PC-3 (cell line): ENCODE data around the gene SLC48A1. TPM values are rescaled to one million over a fixed set of nuclear protein-coding genes. Genes with fewer than 3 reads are reported as not detected.

Source experiments
- ATAC-seq: fragments of 200-7000 bp; cut with Tn5 transposase; 2 replicates; pipeline ENCODE4 v1.9.1; 2020; ENCODE audit warnings: mild to moderate bottlenecking, moderate library complexity
- BruUV-seq: library from RNA; stranded (reverse); fragments of 400-500 nt; replicated peaks from 2 replicates; lab custom pipeline; 2021; lab: Mats Ljungman, UMichigan
- CTCF ChIA-PET: fragments of 300-600 bp; sonication (Branson Sonifier 250); formaldehyde crosslinking; loops from one replicate; lab custom pipeline; 2022; ENCODE audit warnings: antibody characterized with exemption; lab: Charles Lee
- POLR2A ChIA-PET: fragments of 300-600 bp; sonication (Branson Sonifier 250); formaldehyde crosslinking; loops from one replicate; lab custom pipeline; 2022; ENCODE audit warnings: antibody characterized with exemption; ENCODE audit not compliant: unreplicated experiment; lab: Charles Lee
- DNase-seq: peaks from one replicate; pipeline ENCODE4 v3.0.0-alpha.2; 2015
- H2AFZ ChIP-seq: fragments of 300-600 bp; sonication (generic); 2 replicates; pipeline ENCODE4 v1.6.0; 2016; ENCODE audit warnings: antibody characterized with exemption, low read length
- H3F3A ChIP-seq: fragments of 300-600 bp; sonication (generic); one replicate; pipeline ENCODE4 v1.6.0; 2017; ENCODE audit warnings: antibody characterized with exemption, low read length, control low read depth, mild to moderate bottlenecking; ENCODE audit not compliant: unreplicated experiment
- H3K27ac ChIP-seq: fragments of 300-600 bp; sonication (generic); 2 replicates; pipeline ENCODE4 v1.5.1; 2016; ENCODE audit warnings: mild to moderate bottlenecking, low read length
- H3K27me3 ChIP-seq: fragments of 300-600 bp; sonication (generic); 2 replicates; pipeline ENCODE4 v1.6.1; 2016; ENCODE audit warnings: low read length, mixed read lengths
- H3K36me3 ChIP-seq: fragments of 300-600 bp; sonication (generic); 2 replicates; pipeline ENCODE4 v1.6.1; 2016; ENCODE audit warnings: low read depth, mixed run types, low read length, mixed read lengths
- H3K4me1 ChIP-seq: fragments of 300-600 bp; sonication (generic); 2 replicates; pipeline ENCODE4 v1.5.1; 2016; ENCODE audit warnings: low read length; ENCODE audit not compliant: insufficient read depth
- H3K4me2 ChIP-seq: fragments of 300-600 bp; sonication (generic); 2 replicates; pipeline ENCODE4 v1.6.0; 2016; ENCODE audit warnings: low read length
- H3K4me3 ChIP-seq: fragments of 300-600 bp; sonication (generic); 2 replicates; pipeline ENCODE4 v1.5.1; 2016; ENCODE audit warnings: mild to moderate bottlenecking, low read length, mixed read lengths
- H3K79me2 ChIP-seq: fragments of 300-600 bp; sonication (generic); 2 replicates; pipeline ENCODE4 v1.6.1; 2017; ENCODE audit warnings: low read length, mixed read lengths
- H3K9ac ChIP-seq: fragments of 300-600 bp; sonication (generic); 2 replicates; pipeline ENCODE4 v1.6.0; 2016; ENCODE audit warnings: mild to moderate bottlenecking, low read length
- H3K9me2 ChIP-seq: fragments of 300-600 bp; sonication (generic); replicated peaks from 2 replicates; pipeline ENCODE4 v1.6.1; 2016; ENCODE audit warnings: mixed run types, low read length, mixed read lengths
- H3K9me3 ChIP-seq: fragments of 300-600 bp; sonication (generic); 2 replicates; pipeline ENCODE4 v1.6.1; 2016; ENCODE audit warnings: low read length, mixed read lengths
- H4K20me1 ChIP-seq: fragments of 300-600 bp; sonication (generic); 2 replicates; pipeline ENCODE4 v1.6.1; 2016; ENCODE audit warnings: low read length, mixed read lengths
- EZH2 ChIP-seq: fragments of 300-600 bp; sonication (generic); IDR thresholded peaks from one replicate; pipeline ENCODE4 v1.6.1; 2017; ENCODE audit warnings: antibody characterized with exemption, mild to moderate bottlenecking, low read length; ENCODE audit not compliant: unreplicated experiment
- EZH2phosphoT487 ChIP-seq: fragments of 300-600 bp; sonication (generic); IDR thresholded peaks from 2 replicates; pipeline ENCODE4 v1.6.1; 2018; ENCODE audit warnings: mild to moderate bottlenecking, antibody characterized with exemption, low read length, borderline replicate concordance
- intact Hi-C: fragments of 100-400 bp; cut with micrococcal nuclease; formaldehyde crosslinking; loops from 2 replicates; pipeline ENCODE4 v1.9.0; 2023
- total RNA-seq: library from RNA; depleted of rRNA; stranded (reverse); fragments of >200 nt; gene quantifications from 2 replicates; pipeline ENCODE4 v1.2.3, GENCODE V29; 2014
- TF ChIP-seq, protein P1 (sequence below): fragments of 300-600 bp; sonication (generic); conservative IDR thresholded peaks from 2 replicates; pipeline ENCODE4 v1.5.1; 2017; ENCODE audit warnings: antibody characterized with exemption, low read depth, mild to moderate bottlenecking, low read length

Gene SLC48A1
- total RNA-seq, 1 experiment from 2014 or later = 21.4 TPM

DNA sequence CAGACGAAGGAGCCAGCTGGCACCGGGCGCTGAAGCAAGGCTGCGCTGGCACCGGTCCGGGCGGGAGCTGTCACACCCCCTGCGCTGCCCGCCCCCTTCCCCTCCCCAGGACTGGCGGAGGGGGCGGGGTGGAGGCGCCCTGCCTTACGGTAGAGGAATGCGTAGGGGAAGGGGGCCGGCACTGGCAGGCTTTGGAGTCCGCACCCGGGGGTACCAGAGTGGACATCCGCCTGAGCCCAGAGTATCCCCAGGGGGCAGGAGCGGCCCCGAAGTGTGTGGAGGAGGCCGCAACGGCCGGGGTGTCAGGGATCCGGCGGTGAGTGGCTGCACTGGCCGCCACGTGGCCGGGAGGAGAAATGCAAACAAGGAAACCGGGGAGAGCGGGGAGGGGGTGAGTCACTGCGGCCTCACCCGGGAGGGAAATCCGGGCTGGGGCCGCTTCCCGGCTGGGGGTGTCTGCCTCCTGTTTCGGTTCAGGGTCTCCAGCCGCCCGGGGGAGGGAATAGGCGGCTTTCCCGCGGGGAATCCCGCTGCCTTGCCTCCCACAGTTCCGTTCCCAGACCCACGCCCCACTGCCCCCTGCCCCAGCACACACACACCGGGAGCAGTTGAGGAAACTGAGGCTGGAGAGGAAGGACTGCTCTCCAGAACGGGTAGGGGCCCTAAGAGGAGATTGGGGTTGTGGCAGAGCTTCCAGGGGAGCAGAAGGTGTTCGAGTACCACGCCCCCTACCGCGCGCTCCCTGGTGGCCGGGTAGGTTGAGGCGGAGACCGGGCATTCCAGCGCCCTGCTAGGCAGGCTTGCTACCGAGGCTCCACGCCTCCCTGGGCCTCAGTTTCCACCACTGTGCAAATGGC, 14.0 kb upstream of the SLC48A1 start, which contains the start of gene RAPGEF3:
Gene RAPGEF3, minus strand, starts transcription at position 47 of the 857 bp plus-strand sequence. CDS start 324 bp downstream, outside the sequence.
- Histone ChIP-seq H3K9me2 (no peaks in the 10 kb centered on the region), H3K4me1 (peaks cover 42% of the 10 kb centered on the region), H3K9me3 (no peaks in the 10 kb centered on the region), H3F3A (no peaks in the 10 kb centered on the region), H4K20me1 (no peaks in the 10 kb centered on the region), H3K79me2 (no peaks in the 10 kb centered on the region), H2AFZ (peak within 1 kb of the TSS; percentile 78), H3K4me3 (peak within 1 kb of the TSS; percentile 75), H3K36me3 (no peaks in the 10 kb centered on the region), H3K27ac (peak within 1 kb of the TSS; percentile 68), H3K27me3 (no peaks in the 10 kb centered on the region), H3K9ac (peak within 1 kb of the TSS; percentile 76), H3K4me2 (peak within 1 kb of the TSS; percentile 88)
- TF ChIP-seq, protein P1, sequence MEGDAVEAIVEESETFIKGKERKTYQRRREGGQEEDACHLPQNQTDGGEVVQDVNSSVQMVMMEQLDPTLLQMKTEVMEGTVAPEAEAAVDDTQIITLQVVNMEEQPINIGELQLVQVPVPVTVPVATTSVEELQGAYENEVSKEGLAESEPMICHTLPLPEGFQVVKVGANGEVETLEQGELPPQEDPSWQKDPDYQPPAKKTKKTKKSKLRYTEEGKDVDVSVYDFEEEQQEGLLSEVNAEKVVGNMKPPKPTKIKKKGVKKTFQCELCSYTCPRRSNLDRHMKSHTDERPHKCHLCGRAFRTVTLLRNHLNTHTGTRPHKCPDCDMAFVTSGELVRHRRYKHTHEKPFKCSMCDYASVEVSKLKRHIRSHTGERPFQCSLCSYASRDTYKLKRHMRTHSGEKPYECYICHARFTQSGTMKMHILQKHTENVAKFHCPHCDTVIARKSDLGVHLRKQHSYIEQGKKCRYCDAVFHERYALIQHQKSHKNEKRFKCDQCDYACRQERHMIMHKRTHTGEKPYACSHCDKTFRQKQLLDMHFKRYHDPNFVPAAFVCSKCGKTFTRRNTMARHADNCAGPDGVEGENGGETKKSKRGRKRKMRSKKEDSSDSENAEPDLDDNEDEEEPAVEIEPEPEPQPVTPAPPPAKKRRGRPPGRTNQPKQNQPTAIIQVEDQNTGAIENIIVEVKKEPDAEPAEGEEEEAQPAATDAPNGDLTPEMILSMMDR = peak; percentile 45
- no peak for TF ChIP-seq EZH2
- TF ChIP-seq EZH2phosphoT487 = peak; percentile 64; the same call in 1 of the 2 replicates
- intact Hi-C loops = no loop called here
- ChIA-PET CTCF (interaction anchor here (0.6 to 2.3 kb wide), 5 partner anchors 8 to 1688 kb away, joined by 3 to 16 read pairs (median 3); no protein-coding TSS in a partner anchor), POLR2A (interaction anchor here (0.6 kb wide), 3 partner anchors 22 to 65 kb away, joined by 3 to 4 read pairs (median 3); no protein-coding TSS in a partner anchor)
- ATAC-seq (peak; percentile 85), DNase-seq (peak; percentile 87)
- TSS peak; percentile 74 for BruUV-seq

DNA sequence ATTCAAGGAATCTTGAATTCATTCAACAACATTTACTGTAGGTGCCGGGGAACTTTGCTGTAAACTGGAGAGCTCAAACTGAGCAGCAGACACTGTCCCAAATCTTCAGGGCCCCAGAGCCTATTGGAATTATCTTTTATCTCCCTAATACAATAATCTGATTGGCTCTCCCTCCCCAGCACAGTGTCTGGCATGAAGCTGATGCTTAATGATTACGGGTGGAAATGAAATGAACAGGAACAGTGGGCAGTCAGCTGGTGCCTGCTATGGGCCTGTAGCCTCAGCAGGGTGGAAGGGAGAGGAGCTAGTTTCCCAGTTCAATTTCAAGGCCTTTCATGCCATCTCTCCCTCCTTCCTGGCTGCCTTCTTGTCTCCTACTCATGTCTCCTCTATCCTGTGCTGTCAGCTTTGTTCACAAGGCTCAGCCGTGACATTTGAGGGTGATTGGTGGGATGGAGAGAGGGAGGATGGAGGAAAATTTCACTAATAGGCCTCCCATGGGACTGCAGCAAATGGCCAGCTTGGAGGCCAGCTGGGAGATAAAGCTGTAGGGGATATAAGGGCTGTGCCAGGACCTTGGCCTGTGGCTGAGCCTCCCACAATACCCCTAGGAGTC, 10.1 kb upstream of the SLC48A1 start:
- no peaks in the 10 kb centered on the region for H3K27me3 ChIP-seq
- BruUV-seq = no TSS peak
- H3K4me3 ChIP-seq = no peak overlapping the region
- H3K9ac ChIP-seq = no peak overlapping the region
- H3K9me2 ChIP-seq = no peaks in the 10 kb centered on the region
- no peak for ATAC-seq
- H3K4me1 ChIP-seq = peaks cover 16% of the 10 kb centered on the region
- no peak for DNase-seq
- H3K79me2 ChIP-seq = no peaks in the 10 kb centered on the region
- no peaks in the 10 kb centered on the region for H4K20me1 ChIP-seq
- no peak overlapping the region for H3K27ac ChIP-seq
- TF ChIP-seq EZH2 = no peak
- TF ChIP-seq, protein P1 = no peak
- TF ChIP-seq EZH2phosphoT487 = no peak
- H3K4me2 ChIP-seq = no peak overlapping the region
- H3F3A ChIP-seq = no peaks in the 10 kb centered on the region
- ChIA-PET POLR2A (no interaction called here), CTCF (no interaction called here)
- no peak overlapping the region for H2AFZ ChIP-seq
- no peaks in the 10 kb centered on the region for H3K36me3 ChIP-seq
- no peaks in the 10 kb centered on the region for H3K9me3 ChIP-seq
- intact Hi-C loops = no loop called here
